HEK293 (cell line): ENCODE data around the gene ARHGAP10.

ENCODE experiments used
- CTCF ChIA-PET: fragments of 350-600 bp; formaldehyde crosslinking; extraction: SDS; loops from one replicate; lab custom pipeline; 2021; ENCODE audit warnings: antibody characterized with exemption; lab: Yijun Ruan, JAX
- POLR2A ChIA-PET: fragments of 300-600 bp; formaldehyde crosslinking; extraction: SDS; loops from one replicate; lab custom pipeline; 2020; ENCODE audit warnings: antibody characterized with exemption, inconsistent platforms; lab: Yijun Ruan, JAX
- H3K27ac ChIP-seq: fragments of 200-500 bp; sonication (Bioruptor generic); 2 replicates; pipeline ENCODE4 v1.5.1; 2014; ENCODE audit warnings: low read depth, low read length, control low read depth, inconsistent platforms; ENCODE audit errors: extremely low read depth
- H3K36me3 ChIP-seq, 2 experiments: fragments of 200-500 bp in 1 of 2; sonication (Bioruptor generic) in 1 of 2; 1 replicate in 1 of 2; 2 replicates in 1 of 2; pipeline ENCODE4 v1.5.1; 2014 to 2017; ENCODE audit warnings: inconsistent platforms in 2 of 2, low read length in 2 of 2; ENCODE audit not compliant: control insufficient read depth in 2 of 2, insufficient read depth in 1 of 2
- H3K4me1 ChIP-seq: fragments of 200-500 bp; sonication (Bioruptor generic); 2 replicates; pipeline ENCODE4 v1.5.1; 2014; ENCODE audit warnings: mild to moderate bottlenecking, low read length, inconsistent platforms; ENCODE audit not compliant: control insufficient read depth, insufficient read depth
- H3K4me3 ChIP-seq: 2 replicates; pipeline ENCODE4 v1.5.1; 2011; ENCODE audit warnings: low read depth, mild to moderate bottlenecking, control low read depth, low read length, moderate library complexity
- H3K9me3 ChIP-seq: fragments of 200-500 bp; sonication (Bioruptor generic); 2 replicates; pipeline ENCODE4 v1.5.1; 2014; ENCODE audit warnings: low read depth, low read length, inconsistent platforms; ENCODE audit not compliant: control insufficient read depth, insufficient read depth
- MZF1 ChIP-seq: fragments of 450-650 bp; formaldehyde crosslinking; IDR thresholded peaks from 2 replicates; pipeline ENCODE4 v1.5.1; 2017; ENCODE audit warnings: missing biosample characterization, missing genetic modification characterization, borderline replicate concordance
- REST ChIP-seq: fragments of 450-650 bp; formaldehyde crosslinking; IDR thresholded peaks from 2 replicates; pipeline ENCODE4 v1.5.1; 2016; ENCODE audit warnings: missing biosample characterization, missing genetic modification characterization
- ZFP69B ChIP-seq: fragments of 450-650 bp; formaldehyde crosslinking; IDR thresholded peaks from 2 replicates; pipeline ENCODE4 v1.5.1; 2016; ENCODE audit warnings: missing biosample characterization, missing genetic modification characterization
- ZNF10 ChIP-seq: fragments of 450-650 bp; formaldehyde crosslinking; IDR thresholded peaks from 2 replicates; pipeline ENCODE4 v1.5.1; 2017; ENCODE audit warnings: missing biosample characterization, missing genetic modification characterization
- ZNF18 ChIP-seq: fragments of 450-650 bp; formaldehyde crosslinking; IDR thresholded peaks from 2 replicates; pipeline ENCODE4 v1.5.1; 2016; ENCODE audit warnings: missing biosample characterization, missing genetic modification characterization
- ZNF214 ChIP-seq: fragments of 450-650 bp; formaldehyde crosslinking; IDR thresholded peaks from 2 replicates; pipeline ENCODE4 v1.5.1; 2017; ENCODE audit warnings: missing biosample characterization, mild to moderate bottlenecking, missing genetic modification characterization, borderline replicate concordance
- ZNF248 ChIP-seq: fragments of 450-650 bp; formaldehyde crosslinking; IDR thresholded peaks from 2 replicates; pipeline ENCODE4 v1.5.1; 2017; ENCODE audit warnings: missing biosample characterization, missing genetic modification characterization
- ZNF26 ChIP-seq: fragments of 450-650 bp; formaldehyde crosslinking; IDR thresholded peaks from 2 replicates; pipeline ENCODE4 v1.5.1; 2016; ENCODE audit warnings: missing biosample characterization, missing genetic modification characterization
- ZNF266 ChIP-seq: fragments of 450-650 bp; formaldehyde crosslinking; IDR thresholded peaks from 2 replicates; pipeline ENCODE4 v1.5.1; 2016; ENCODE audit warnings: missing biosample characterization, missing genetic modification characterization, low read depth
- ZNF549 ChIP-seq: fragments of 450-650 bp; IDR thresholded peaks from 2 replicates; pipeline ENCODE4 v1.5.1; 2018; ENCODE audit warnings: missing biosample characterization, missing genetic modification characterization, mild to moderate bottlenecking, inconsistent platforms, moderate library complexity
- ZNF558 ChIP-seq: fragments of 450-650 bp; formaldehyde crosslinking; IDR thresholded peaks from 2 replicates; pipeline ENCODE4 v1.5.1; 2016; ENCODE audit warnings: missing biosample characterization, missing genetic modification characterization
- ZNF626 ChIP-seq: fragments of 450-650 bp; sonication (Bioruptor Pico); formaldehyde crosslinking; IDR thresholded peaks from 2 replicates; pipeline ENCODE4 v1.5.1; 2018; ENCODE audit warnings: missing biosample characterization, missing genetic modification characterization, inconsistent platforms
- ZNF629 ChIP-seq: fragments of 450-650 bp; formaldehyde crosslinking; IDR thresholded peaks from 2 replicates; pipeline ENCODE4 v1.5.1; 2017; ENCODE audit warnings: missing biosample characterization, missing genetic modification characterization
- ZNF664 ChIP-seq: fragments of 450-650 bp; formaldehyde crosslinking; IDR thresholded peaks from 2 replicates; pipeline ENCODE4 v1.5.1; 2016; ENCODE audit warnings: missing biosample characterization, missing genetic modification characterization
- ZNF701 ChIP-seq: fragments of 450-650 bp; formaldehyde crosslinking; IDR thresholded peaks from 2 replicates; pipeline ENCODE4 v1.5.1; 2016; ENCODE audit warnings: missing biosample characterization, missing genetic modification characterization
- ZSCAN16 ChIP-seq: fragments of 450-650 bp; formaldehyde crosslinking; IDR thresholded peaks from 2 replicates; pipeline ENCODE4 v1.5.1; 2016; ENCODE audit warnings: missing biosample characterization, missing genetic modification characterization
- TF ChIP-seq, protein P1 (sequence below): fragments of 450-650 bp; formaldehyde crosslinking; conservative IDR thresholded peaks from 2 replicates; pipeline ENCODE4 v1.5.1; 2016; ENCODE audit warnings: low read depth, missing biosample characterization, missing genetic modification characterization

The ARHGAP10 gene

DNA sequence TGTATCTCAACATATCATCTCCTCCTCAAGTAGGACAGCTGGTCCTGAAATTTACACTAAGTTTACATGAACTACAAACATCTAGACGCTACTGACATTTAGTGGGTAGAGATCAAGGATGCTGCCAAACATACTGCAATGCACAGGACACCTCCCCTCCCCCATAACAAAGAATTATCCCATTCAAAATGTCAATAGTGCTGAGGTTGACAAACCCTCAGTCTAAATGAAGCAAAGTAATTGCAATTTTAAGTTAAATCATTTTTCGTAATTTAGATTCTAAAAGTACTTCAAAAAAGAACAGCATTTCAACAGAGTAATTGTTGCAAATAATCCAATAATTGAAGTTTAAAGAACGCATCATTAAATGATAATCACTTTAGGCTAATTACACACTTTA is 49.1 kb upstream of the ARHGAP10 start:
- H3K36me3 ChIP-seq = peaks cover 0 to 22% of the 10 kb centered on the region in 2 experiments; a peak in 1 of 3 replicates
- H3K4me3 ChIP-seq = peak overlapping the region; percentile 84
- TF ChIP-seq ZNF248 (tag by site-specific recombination) (no peak), ZNF626 (no peak), REST (tag by site-specific recombination) (no peak), ZNF266 (tag by site-specific recombination) (no peak), ZNF549 (tag by site-specific recombination) (no peak), ZNF26 (tag by site-specific recombination) (no peak), ZSCAN16 (no peak), ZFP69B (tag by site-specific recombination) (no peak), ZNF701 (tag by site-specific recombination) (no peak), ZNF629 (tag by site-specific recombination) (no peak), ZNF558 (tag by site-specific recombination) (no peak), ZNF214 (tag by site-specific recombination) (no peak), ZNF10 (no peak)
- TF ChIP-seq, protein P1, sequence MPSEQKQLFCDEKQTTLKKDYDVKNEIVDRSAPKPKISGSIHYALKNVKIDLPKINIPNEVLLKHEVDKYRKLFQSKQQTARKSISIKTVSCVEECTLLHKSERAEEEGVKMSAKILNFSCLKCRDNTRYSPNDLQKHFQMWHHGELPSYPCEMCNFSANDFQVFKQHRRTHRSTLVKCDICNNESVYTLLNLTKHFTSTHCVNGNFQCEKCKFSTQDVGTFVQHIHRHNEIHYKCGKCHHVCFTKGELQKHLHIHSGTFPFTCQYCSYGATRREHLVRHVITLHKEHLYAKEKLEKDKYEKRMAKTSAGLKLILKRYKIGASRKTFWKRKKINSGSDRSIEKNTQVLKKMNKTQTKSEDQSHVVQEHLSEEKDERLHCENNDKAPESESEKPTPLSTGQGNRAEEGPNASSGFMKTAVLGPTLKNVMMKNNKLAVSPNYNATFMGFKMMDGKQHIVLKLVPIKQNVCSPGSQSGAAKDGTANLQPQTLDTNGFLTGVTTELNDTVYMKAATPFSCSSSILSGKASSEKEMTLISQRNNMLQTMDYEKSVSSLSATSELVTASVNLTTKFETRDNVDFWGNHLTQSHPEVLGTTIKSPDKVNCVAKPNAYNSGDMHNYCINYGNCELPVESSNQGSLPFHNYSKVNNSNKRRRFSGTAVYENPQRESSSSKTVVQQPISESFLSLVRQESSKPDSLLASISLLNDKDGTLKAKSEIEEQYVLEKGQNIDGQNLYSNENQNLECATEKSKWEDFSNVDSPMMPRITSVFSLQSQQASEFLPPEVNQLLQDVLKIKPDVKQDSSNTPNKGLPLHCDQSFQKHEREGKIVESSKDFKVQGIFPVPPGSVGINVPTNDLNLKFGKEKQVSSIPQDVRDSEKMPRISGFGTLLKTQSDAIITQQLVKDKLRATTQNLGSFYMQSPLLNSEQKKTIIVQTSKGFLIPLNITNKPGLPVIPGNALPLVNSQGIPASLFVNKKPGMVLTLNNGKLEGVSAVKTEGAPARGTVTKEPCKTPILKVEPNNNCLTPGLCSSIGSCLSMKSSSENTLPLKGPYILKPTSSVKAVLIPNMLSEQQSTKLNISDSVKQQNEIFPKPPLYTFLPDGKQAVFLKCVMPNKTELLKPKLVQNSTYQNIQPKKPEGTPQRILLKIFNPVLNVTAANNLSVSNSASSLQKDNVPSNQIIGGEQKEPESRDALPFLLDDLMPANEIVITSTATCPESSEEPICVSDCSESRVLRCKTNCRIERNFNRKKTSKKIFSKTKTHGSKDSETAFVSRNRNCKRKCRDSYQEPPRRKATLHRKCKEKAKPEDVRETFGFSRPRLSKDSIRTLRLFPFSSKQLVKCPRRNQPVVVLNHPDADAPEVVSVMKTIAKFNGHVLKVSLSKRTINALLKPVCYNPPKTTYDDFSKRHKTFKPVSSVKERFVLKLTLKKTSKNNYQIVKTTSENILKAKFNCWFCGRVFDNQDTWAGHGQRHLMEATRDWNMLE = no peak
- POLR2A ChIA-PET = interaction anchor here (0.7 to 2.5 kb wide), 3 partner anchors 43 to 760 kb away, joined by 3 to 19 read pairs (median 4); partner anchors contain the start of genes NR3C2 and TMEM184C
- no peak overlapping the region for H3K27ac ChIP-seq
- H3K9me3 ChIP-seq = no peaks in the 10 kb centered on the region
- H3K4me1 ChIP-seq = no peaks in the 10 kb centered on the region
- CTCF ChIA-PET = interaction anchor here (1.6 kb wide), 1 partner anchor 184 kb away, joined by 5 read pairs; no protein-coding TSS in a partner anchor

GRCh38 chr4:147683188-147683591 is 48.7 kb upstream of the ARHGAP10 start:
- Histone ChIP-seq H3K36me3 (peaks cover 0 to 18% of the 10 kb centered on the region in 2 experiments; a peak in 1 of 3 replicates), H3K9me3 (no peaks in the 10 kb centered on the region), H3K4me3 (peak overlapping the region; percentile 84), H3K27ac (peak overlapping the region; percentile 76; the same call in 1 of the 2 replicates), H3K4me1 (no peaks in the 10 kb centered on the region)
- ChIA-PET CTCF (interaction anchor here (0.6 to 1.6 kb wide), 2 partner anchors 12 to 184 kb away, joined by 5 read pairs; no protein-coding TSS in a partner anchor), POLR2A (interaction anchor here (0.7 to 2.5 kb wide), 9 partner anchors 8 to 759 kb away, joined by 3 to 19 read pairs (median 4); partner anchors contain the start of genes NR3C2 and TMEM184C)
- TF ChIP-seq MZF1 (tag by site-specific recombination) = no peak
- TF ChIP-seq ZNF18 (tag by site-specific recombination) = peak; percentile 86
- TF ChIP-seq ZNF664 (tag by site-specific recombination) = peak; percentile 94
